Daoy (cell line): ENCODE measurements around the gene GH1. TPM values are rescaled to one million over a fixed set of nuclear protein-coding genes. Genes with fewer than 3 reads are reported as not detected.
A peak's percentile ranks its signal among the peaks of the same experiment; 100 is the strongest.
"Not testable (repeated sequence)": the region's sequence is repeated elsewhere in the genome, so short reads cannot be mapped to it uniquely, and the experiment has no call there.

Experiments
- DNase-seq: peaks from one replicate; pipeline ENCODE4 v3.0.0-alpha.2; 2015; ENCODE audit warnings: low read depth
- total RNA-seq: library from RNA; depleted of rRNA; stranded (reverse); fragments of >200 nt; shearing (Covaris generic); gene quantifications from 2 replicates; pipeline ENCODE4 v1.2.3, GENCODE V29; 2014; rRNA removed

Gene GH1
- not detected in 2 replicates for total RNA-seq

GRCh38 chr17:63918789-63919305, at the start of gene GH1:
Gene GH1, minus strand, starts transcription at chr17:63918839. Its CDS starts 63 bp downstream, at chr17:63918776.
- not testable (repeated sequence) for DNase-seq

DNA sequence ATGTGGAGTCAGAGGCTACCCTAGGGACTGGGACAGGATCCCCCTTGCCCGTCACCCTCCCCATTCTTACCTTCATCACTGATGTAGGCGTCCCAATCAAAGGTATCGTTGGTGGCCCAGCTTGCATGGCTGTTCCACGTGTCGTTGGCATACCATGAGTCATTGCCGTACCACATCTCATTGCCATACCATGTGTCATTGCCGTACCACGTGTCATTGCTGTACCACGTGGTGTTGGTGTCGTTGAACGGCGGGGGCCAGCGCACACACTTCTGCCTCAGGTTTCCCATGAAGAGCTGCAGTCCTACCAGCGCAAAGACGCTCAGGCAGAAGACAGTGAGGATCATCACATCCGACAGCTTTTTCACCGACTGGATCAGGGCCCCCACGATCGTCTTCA, 49.3 kb upstream of the GH1 start:
- peak; percentile 49 for DNase-seq

DNA sequence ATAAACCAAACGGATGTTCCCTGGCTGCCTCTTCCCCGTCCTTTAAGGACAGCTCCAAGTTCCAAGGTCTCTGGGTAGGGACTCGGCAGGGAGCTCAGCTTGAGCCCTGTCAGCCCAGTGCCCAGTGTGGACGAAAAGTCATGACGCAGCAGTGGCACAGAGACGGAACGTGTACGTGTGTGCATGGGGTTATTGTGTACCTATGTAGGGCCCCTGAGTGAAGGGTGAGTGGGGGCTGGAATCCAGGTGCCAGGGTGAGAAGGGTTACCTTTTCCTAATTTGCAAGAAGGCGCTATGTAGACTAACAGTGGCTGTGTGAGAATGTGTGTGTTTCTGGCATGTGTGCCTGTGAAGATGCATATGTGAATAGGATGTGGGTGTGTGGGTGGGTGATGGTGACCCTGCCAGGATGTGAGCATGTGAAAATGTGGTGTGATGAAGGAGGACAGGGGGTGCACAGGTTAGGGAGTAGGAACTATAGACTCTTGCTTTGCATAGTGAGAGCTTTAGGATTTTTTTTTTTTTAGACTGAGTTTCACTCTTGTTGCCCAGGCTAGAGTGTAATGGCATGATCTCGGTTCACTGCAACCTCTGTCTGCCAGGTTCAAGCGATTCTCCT, 48.1 kb upstream of the GH1 start:
- DNase-seq = no peak

DNA sequence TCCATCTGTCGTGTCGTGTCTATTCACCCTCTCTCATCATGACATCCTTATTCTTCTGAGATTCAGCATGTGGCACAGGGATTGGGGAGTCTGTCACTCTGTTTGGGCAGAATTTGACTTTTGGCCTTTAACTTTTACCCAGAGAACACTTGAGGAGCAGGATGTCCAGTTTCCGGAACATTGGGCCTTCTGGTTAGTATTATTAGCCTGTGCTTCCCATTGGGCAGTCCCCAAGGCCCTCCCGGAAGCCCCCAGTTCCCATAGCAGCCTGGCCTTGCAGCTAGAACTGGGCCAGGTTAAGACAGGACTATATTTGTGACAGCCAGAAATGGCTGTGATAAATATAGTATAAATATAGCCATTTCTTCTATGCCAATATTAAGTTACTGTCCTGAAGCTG, 44.5 kb upstream of the GH1 start:
- no peak for DNase-seq

DNA sequence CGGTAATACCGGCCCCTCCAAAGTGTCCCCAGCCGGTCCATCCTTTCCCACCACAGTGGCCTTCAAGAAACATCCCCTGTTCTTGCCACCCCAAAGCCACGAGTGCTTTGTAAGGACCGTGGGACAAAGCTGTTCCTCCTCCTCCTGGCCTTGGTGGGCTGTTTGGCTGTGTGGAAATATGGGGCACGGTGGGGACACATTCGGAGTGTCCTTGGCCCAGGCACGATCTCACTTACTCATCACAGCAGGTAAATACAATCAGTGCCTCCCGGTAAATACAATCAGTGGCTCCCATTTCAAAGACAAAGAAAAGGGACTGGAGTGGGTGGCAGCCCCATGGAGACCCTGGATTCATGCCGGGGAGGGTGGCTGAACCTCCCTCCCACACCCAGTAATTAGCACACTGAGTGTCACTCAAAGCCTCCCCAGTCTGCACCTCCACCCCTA, 43.7 kb upstream of the GH1 start:
- no peak for DNase-seq

DNA sequence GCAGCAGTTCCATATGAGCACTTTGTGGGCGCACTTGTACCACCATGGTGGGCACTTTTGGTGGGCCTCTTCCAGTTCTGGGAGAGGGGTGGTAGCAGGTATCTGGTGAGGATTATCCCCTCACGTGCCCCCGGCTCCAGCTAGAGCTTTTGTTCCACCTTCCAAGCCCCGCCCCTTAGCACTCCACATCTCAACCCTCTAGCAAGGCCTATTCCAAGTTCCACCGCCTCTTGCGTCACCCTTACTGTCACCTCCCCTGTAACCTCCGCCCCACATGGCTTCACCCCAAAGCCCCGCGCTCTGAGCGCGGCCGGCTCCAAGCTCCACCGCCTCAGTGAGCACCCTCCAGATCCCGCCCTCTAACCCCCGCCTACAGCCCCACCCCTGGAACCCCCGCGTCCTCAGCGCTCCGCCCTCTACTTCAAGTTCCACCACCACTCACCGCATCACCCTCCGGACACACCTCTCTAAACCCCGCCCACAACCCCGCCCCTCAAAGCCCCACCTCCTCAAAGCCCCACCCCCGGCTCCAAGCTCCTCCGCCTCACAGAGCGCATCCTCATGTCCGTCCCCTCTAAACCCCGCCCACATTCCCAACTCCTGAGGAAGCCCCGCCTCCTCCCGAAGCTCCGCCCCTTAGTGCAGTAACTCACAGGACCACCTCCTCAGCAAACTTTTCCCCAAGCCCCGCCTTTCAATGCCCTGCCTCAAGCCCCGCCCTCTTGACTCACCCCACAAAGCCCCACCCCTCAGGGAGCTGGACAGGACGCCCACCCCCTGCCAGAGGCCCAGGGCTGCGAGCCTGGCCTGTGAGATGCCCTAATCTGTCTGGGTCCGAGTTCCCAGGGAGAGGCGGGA, 42.9 kb upstream of the GH1 start:
- DNase-seq = peak; percentile 66

DNA sequence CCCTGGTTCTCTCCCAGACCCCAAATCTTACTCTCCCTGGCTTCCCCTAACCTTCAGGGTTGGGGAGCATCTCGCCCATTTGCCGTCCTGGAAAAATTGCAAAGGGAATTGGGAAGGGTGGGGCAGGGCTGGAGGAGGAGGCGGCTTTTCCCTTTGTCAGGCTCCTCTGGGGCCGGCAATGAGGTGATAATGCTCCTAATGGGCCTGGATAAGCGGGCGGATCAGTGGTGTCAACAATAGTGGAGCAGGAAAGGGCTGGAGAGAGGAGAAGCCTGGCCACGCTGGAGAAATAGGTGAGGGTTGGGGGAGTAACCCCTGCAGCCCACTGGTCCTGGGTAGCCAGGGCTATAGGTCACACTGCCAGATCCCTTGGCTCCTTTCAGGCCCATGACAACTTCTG, 41.8 kb upstream of the GH1 start:
- DNase-seq = no peak

- DNase-seq = no peak
These were observed 41.4 kb upstream of the GH1 start for GRCh38 chr17:63960006-63960405.

DNA sequence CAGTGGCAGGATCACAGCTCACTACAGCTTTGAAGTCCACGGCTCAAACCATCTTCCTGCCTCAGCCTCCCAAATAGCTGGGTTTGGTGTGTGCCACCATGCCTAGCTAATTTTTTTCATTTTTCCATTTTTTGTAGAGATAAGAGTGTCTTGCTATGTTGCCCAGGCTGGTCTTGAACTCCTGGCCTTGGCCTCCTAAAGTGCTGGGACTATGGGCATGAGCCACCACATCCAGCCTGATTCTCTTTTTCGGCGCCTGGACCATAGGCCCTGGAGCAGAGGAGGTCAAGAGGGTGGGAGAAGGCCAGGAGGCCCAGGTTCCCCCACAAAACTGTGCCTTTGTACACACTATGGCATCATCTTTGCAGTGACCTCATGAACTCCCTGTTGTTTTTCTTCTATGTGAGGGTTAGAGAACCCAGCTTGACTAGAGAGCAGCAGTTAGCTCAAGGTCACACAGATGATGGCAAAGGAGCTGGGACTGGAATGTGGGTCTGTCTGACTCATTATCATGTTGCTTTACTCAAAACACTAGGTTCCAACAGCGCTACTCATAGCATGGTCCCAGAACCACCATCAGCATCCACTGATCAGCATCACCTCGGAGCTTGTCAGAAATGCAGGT, 37.8 kb upstream of the GH1 start:
- DNase-seq = no peak

DNA sequence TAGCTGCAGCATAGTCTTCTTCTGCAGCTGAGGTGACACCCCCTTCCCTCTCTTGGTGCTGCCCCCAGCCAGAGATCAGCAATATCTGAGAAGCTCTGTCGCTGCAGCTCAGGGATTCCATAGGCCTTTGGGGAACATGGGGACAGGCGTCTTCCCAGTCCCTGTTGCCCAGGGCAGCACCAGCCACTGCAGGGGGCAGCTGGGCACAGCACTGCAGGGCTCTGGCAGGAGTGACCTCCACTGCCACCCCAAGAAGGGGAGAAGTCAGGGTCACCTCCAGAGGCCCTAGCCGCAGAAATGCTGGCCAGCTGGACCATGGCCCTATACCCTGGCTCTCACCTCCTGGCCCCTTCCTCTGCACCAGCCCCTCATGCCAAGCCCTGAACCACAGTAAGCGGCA, 37.2 kb upstream of the GH1 start:
- no peak for DNase-seq

DNA sequence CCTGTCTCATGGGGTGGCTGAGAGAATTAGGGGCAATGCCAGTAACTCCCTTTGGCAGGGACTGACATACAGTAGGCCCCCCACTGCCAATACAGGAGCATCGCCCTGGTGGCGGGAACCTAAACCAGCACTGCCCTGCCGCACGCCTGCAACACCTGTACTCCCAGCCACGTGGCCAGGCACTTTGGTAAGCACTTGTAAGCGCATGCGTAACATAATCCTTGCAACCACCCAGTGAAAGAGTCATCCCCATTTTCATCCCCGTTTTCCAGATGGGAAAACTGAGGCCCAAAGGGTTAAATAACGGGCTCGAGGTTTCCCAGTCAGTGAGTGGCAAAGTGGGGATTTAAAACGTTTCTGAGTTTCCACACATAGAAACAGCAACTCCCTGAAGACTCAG, 36.6 kb upstream of the GH1 start:
- DNase-seq = no peak

DNA sequence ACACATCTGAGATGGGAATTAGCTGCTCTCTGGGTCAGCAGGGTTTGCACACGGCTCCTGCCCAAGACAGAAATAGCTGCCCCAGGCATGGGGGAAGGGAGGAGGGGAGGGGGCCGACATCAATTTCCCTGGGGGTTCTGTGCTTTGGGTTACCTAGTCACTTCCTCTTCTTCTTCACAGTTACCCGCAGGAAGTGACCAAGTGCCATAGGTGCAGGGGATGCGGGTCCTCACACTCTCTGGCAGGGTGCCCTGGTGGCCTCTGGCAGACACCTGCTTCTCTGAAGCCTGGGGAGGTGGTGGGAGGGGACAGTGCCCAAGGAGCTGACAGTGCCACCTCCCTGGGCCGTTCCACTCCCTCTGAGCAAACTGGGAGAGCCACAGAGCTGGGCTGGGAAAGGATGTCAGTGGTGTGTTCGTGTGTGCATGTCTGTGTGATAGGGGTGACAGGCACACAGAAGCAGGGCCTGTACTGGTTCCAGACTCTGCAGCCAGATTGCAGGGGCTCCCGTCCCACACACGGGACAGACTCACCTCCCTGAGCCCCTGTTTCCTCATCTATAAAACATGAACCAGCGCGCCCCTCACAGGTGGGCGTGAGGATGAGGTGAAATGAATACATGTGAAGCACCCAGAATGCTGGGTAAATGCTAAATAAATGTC, 35.9 kb upstream of the GH1 start:
- DNase-seq = no peak

DNA sequence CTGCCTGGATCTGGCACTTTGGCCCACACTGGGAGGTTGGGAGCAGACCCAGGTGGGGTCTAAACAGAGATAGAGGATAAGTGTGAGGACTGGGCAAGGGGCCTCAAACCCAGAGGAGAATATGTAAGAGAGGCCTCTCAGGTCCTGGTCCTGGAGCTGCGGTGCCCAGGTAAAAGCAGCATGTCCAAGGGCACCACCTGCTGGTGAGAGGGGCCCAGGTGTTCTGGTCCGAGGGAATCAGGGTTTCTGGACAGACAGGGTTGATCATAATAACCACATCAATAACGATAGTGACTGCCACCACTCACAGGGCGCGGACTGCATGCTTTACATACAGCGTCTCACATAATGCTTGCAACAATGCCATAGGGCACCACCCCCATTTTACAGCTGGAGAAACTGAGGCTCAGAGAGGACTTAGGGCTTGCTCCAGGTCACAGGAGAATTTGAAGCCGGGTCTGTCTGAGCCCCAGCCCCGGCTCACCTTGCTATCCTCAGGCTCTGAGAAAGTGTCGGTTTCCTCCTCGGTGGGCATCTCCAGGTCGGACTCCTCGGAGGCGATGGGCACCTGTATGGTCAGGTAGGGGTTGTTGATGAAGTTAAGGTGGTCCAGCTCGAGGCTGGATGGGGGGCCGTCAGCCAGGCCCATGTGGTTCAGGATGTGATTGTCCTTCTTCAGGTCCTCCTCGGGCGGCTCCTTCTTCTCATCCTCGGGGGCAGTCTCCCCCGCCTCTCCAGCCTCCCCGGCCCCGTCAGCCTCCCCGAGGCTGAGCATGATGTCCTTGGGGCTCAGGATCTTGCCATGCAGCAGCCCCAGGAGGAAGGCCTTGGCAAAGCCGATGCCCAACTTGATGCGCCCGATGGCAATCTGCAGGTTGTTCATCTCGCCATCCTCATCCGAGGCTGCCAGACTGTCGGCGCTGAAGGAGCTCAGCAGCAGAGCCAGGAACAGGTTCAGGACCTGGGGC, 32.6 kb upstream of the GH1 start:
- DNase-seq = no peak

DNA sequence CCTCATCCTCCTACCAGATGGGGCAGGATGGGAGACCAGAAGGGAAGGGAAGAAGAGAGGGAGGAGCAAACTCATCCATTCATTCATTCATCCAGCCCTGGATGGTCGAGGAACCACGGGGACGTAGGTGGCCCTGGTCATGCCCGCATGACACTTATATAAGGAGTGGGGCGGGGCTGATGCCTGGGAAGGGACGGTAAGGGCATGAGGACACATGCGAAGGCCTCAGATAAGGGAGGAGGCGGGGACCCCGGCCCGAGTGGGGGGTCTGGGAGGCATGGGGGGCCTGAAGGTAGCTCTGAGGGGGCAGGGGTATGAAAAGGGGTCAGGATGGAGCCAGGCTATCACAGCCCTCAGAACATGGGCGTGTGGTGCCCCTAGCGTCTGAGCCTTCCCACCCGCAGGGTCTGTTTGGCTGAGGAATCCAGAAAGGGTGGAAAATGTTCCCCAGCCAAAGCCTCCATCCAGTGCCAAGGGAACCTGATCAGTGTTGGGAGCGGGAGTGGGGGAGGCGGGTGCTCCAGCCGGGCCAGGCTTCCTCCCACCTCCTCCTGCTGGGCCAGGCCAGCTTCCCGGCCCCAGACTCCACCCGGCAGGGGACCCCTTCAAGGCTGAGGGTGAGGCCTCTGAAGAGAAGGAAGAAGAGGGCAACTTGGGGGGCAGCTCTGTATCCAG, 31.1 kb upstream of the GH1 start:
- DNase-seq = no peak

- DNase-seq = no peak
These were observed 29.9 kb upstream of the GH1 start for GRCh38 chr17:63948521-63948920.

- DNase-seq = no peak
These were observed 29.2 kb upstream of the GH1 start for GRCh38 chr17:63947711-63948330.

DNA sequence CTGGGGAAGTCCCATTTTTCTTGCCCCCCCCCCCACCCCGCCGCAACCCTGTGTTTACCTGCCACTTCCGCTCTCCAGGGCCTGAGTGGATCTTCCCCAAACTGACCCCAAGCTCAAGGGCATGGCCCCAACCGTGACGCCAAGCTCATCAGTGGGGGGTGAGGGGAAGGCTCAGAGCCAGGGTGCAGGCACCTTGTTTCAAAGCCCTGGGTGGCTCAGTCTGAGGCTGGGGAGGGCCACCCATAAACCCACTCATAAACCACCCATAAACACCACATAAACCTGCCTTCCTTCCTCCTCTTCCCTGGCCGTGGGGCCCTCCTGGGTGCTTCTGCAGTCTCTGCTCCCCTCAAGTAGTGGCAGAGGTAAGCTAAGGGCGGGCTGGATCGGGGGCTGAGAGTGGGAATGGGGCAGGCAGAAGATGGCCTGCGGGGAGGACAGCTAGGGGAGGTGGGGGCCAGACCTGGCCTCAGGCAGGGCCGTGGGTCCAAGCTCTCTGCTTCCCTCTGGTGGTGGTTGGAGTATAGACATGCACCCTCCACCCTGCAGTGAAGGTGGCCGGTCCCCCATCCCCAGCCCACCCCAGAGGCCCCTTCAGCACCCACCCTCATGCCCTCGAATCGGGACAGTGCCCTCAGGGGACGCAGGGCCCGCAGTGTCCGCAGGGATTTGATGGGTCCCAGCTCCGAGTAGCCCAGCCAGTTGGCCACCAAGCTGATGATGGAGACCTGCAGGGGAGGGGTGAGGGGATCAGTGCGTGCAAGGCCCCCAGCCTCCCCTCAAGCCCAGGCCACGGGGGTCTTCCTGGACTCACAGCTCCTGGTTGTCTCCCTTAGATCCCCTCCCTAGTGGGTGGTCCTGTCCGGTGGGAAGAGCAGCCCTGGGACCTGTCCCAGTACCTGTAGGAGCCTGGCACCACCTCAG, 28.1 kb upstream of the GH1 start:
- peak; percentile 59 for DNase-seq

GRCh38 chr17:63945784-63946439, 27.3 kb upstream of the GH1 start:
- no peak for DNase-seq
